Astrocyte of the spinal cord (primary cell): ENCODE data around the gene SETD1A.

Experiments used
- DNase-seq: peaks from one replicate; pipeline ENCODE4 v3.0.0; 2011; ENCODE audit warnings: low read depth, low spot score
- H3K4me3 ChIP-seq: 2 replicates; pipeline ENCODE4 v1.5.1; 2011; ENCODE audit warnings: low read depth, mild to moderate bottlenecking, low read length, moderate library complexity
- in situ Hi-C: cut with HindIII; loops from 2 replicates; pipeline ENCODE4 v1.10.0; 2017; ENCODE audit warnings: low sequenced_read_pairs
- TF ChIP-seq, protein P1 (sequence below): IDR thresholded peaks from 2 replicates; pipeline ENCODE4 v1.5.1; 2012; ENCODE audit warnings: low read depth, mild to moderate bottlenecking, low read length, inconsistent platforms

Gene SETD1A

DNA sequence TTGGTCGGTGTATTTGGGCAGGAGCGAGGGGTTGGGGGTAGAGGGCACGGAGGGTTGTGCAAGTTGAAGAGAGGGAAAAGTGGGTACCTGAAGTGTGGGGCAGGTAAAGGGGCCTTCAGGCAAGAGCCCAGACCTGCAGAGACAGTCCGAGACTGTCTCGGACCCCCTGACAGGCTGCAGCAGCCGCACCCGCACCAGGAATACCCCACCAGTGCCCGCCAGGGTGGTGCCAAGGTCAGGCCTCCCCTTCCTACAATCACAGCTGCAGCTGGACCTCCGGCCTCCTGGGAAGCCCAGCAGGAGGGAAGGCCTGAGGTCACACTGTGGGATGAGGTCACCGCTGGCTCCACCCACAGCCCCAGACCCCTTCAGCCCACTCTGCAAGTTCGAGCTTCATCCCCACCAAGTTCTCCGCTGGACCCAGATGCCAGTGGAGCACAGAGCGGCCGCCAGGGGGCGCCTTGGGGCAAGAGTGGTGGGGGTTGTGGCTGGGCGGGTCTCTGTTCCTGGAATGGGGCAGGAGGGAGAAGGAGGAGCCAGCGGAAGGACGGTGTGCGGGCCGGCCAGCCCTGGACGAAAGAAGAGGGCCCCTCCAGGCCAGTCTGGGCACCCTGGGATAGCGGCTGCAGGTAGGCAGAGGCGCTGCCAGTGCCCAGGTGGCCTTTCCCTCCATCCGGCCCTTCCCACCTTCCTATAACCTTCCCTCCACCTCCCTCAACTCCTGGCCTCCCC, 27.3 kb downstream of the SETD1A start, which contains the start of gene HSD3B7:
Gene HSD3B7, plus strand, starts transcription at position 539 of the 732 bp plus-strand sequence. CDS start 452 bp downstream, outside the sequence.
- H3K4me3 ChIP-seq, result peak within 1 kb of the TSS; percentile 53
- TF ChIP-seq, protein P1, sequence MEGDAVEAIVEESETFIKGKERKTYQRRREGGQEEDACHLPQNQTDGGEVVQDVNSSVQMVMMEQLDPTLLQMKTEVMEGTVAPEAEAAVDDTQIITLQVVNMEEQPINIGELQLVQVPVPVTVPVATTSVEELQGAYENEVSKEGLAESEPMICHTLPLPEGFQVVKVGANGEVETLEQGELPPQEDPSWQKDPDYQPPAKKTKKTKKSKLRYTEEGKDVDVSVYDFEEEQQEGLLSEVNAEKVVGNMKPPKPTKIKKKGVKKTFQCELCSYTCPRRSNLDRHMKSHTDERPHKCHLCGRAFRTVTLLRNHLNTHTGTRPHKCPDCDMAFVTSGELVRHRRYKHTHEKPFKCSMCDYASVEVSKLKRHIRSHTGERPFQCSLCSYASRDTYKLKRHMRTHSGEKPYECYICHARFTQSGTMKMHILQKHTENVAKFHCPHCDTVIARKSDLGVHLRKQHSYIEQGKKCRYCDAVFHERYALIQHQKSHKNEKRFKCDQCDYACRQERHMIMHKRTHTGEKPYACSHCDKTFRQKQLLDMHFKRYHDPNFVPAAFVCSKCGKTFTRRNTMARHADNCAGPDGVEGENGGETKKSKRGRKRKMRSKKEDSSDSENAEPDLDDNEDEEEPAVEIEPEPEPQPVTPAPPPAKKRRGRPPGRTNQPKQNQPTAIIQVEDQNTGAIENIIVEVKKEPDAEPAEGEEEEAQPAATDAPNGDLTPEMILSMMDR, result peak; percentile 96
- peak; percentile 79 for DNase-seq
- in situ Hi-C loops, result no loop called here

DNA sequence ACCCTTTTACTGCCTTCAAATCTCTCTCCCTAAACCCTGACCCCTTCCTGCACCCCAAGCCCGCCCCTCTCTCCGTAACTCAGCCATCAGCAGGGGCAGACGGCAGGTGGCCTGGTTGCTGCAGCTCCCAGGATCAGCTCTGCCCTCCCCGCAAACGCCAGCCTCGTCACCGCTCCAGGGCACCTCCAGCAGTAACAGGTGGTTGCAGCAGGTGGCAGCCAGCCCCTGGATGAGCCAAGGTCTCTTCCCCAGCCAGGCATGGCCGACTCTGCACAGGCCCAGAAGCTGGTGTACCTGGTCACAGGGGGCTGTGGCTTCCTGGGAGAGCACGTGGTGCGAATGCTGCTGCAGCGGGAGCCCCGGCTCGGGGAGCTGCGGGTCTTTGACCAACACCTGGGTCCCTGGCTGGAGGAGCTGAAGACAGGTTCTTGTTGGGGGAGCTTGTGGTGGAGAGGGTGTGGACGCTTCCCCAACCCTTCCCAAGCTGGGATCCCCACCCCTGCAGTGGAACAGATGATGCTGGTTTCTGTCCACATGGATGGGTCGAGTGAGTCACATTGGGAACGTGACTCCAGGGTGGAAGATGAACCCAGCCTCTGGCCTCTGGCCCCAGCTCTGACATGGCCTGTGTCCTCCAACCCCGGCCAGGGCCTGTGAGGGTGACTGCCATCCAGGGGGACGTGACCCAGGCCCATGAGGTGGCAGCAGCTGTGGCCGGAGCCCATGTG, 28.0 kb downstream of the SETD1A start:
- DNase-seq, result no peak
- TF ChIP-seq, protein P1, result peak; percentile 19
- H3K4me3 ChIP-seq, result peak overlapping the region; percentile 53
- in situ Hi-C loops, result no loop called here

DNA sequence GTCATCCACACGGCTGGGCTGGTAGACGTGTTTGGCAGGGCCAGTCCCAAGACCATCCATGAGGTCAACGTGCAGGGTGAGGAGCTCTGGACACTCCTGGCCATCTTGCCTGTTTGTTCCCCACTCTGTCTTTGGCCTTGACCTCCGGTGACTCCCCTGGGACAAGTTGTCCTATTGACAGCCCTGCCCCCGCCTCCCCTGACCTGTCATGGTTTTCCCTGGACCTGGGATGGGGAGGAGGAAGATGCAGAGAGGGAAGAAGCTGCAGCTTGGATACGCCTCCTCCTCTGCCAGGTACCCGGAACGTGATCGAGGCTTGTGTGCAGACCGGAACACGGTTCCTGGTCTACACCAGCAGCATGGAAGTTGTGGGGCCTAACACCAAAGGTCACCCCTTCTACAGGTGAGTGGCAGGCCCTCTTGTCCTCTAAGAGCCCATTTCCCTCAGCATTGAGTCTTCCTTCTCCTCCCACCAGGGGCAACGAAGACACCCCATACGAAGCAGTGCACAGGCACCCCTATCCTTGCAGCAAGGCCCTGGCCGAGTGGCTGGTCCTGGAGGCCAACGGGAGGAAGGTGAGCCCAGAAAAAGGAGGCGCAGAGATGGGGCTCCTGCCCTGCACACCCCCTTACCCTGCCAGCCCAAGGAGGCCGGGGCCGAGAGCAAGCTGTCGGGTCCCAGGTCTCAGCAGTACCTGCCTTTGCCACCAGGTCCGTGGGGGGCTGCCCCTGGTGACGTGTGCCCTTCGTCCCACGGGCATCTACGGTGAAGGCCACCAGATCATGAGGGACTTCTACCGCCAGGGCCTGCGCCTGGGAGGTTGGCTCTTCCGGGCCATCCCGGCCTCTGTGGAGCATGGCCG, 28.8 kb downstream of the SETD1A start:
- in situ Hi-C loops, result no loop called here
- TF ChIP-seq, protein P1, result no peak
- no peak for DNase-seq
- no peak overlapping the region for H3K4me3 ChIP-seq

DNA sequence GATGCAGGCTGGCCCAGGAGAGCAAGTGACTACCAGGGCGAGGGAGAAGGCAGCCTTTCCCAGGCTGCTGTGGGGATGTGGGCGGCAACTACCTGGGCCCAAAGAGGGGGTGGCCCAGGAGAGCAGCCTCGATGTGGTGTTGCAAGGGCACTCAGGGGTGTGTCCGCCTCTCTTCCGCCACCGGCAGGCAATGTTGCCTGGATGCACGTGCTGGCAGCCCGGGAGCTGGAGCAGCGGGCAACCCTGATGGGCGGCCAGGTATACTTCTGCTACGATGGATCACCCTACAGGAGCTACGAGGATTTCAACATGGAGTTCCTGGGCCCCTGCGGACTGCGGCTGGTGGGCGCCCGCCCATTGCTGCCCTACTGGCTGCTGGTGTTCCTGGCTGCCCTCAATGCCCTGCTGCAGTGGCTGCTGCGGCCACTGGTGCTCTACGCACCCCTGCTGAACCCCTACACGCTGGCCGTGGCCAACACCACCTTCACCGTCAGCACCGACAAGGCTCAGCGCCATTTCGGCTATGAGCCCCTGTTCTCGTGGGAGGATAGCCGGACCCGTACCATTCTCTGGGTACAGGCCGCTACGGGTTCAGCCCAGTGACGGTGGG, 30.1 kb downstream of the SETD1A start:
- H3K4me3 ChIP-seq, result no peak overlapping the region
- no peak for DNase-seq
- in situ Hi-C loops, result no loop called here
- TF ChIP-seq, protein P1, result no peak

DNA sequence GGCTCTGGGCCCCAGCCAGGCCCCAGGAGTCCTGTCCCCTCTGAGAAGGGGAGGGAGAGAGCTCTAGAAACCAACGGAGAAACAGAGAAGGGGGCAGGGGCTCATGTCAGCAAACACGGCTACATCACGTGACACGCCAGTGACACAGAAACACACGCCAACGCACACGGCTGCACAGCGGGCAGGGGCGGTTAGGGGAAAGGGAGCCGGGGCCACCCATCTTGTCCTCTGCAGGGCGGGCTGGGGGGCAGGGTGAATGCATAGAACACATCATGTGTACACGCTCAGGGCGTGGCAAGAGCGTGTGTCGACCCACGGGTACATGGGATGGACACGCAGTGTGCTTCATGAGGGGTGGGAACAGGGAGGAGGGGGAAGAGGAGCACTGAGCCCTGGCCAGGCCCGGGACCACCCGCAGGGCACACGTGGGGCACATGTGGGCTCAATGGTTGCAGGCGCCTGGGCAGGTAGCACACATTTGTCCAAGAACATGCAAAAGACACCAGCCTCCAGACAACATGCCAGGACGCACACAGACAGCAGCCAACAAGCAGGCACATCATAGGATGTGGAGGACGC, 32.0 kb downstream of the SETD1A start:
- no peak overlapping the region for H3K4me3 ChIP-seq
- TF ChIP-seq, protein P1, result no peak
- DNase-seq, result no peak
- in situ Hi-C loops, result no loop called here

DNA sequence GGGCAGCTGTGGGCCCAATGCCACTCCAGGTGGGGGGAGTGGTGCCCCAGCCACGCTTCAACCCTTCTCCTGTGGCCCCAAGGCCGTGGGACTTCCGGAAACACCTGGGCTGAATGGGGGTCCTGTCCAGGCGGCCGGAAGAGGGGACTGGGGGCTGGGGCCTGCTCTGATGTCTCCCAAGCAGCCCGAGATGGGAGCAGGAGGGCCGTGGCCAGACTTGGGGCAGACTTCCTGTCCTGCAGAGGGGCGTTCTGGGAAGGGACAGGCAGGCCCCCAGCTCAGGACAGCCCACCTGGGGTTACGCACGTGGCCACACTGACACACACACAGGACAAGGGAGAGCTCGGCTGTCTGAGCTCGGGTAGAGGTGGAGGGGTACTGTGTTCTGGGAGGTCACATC, 32.6 kb downstream of the SETD1A start:
- in situ Hi-C loops, result no loop called here
- DNase-seq, result no peak
- TF ChIP-seq, protein P1, result no peak
- H3K4me3 ChIP-seq, result no peak overlapping the region
